ENCODE measurements around the gene NBPF15. TPM values are rescaled to one million over a fixed set of nuclear protein-coding genes. Genes with fewer than 3 reads are reported as not detected.
"Not testable (repeated sequence)": the region's sequence is repeated elsewhere in the genome, so short reads cannot be mapped to it uniquely, and the experiment has no call there.

NBPF15 gene, protein sequence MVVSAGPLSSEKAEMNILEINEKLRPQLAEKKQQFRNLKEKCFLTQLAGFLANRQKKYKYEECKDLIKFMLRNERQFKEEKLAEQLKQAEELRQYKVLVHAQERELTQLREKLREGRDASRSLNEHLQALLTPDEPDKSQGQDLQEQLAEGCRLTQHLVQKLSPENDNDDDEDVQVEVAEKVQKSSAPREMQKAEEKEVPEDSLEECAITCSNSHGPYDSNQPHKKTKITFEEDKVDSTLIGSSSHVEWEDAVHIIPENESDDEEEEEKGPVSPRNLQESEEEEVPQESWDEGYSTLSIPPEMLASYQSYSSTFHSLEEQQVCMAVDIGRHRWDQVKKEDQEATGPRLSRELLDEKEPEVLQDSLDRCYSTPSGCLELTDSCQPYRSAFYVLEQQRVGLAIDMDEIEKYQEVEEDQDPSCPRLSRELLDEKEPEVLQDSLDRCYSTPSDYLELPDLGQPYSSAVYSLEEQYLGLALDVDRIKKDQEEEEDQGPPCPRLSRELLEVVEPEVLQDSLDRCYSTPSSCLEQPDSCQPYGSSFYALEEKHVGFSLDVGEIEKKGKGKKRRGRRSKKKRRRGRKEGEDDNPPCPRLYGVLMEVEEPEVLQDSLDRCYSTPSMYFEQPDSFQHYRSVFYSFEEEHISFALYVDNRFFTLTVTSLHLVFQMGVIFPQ
- total RNA-seq = 10 to 100 TPM in 6 of 7 donors, 1 to 10 TPM in 1; 9.1 to 35.2 (median 26.2) TPM
- polyA plus RNA-seq = 10 to 100 TPM; 15.9 to 31.0 TPM
- long read RNA-seq, donor 1, partial matches to known transcripts = 5 of 38 reads
- long read RNA-seq, donor 1, other reads (novel, unspliced or antisense) = 33 of 38 reads
- long read RNA-seq, donor 2, partial matches to known transcripts = 17 of 18 reads
- long read RNA-seq, donor 2, other reads (novel, unspliced or antisense) = 0 of 18 reads
- long read RNA-seq, donor 3, full-length matches to known transcripts = 1 of 24 reads
- long read RNA-seq, donor 3, partial matches to known transcripts = 5 of 24 reads
- long read RNA-seq, donor 3, other reads (novel, unspliced or antisense) = 18 of 24 reads

DNA sequence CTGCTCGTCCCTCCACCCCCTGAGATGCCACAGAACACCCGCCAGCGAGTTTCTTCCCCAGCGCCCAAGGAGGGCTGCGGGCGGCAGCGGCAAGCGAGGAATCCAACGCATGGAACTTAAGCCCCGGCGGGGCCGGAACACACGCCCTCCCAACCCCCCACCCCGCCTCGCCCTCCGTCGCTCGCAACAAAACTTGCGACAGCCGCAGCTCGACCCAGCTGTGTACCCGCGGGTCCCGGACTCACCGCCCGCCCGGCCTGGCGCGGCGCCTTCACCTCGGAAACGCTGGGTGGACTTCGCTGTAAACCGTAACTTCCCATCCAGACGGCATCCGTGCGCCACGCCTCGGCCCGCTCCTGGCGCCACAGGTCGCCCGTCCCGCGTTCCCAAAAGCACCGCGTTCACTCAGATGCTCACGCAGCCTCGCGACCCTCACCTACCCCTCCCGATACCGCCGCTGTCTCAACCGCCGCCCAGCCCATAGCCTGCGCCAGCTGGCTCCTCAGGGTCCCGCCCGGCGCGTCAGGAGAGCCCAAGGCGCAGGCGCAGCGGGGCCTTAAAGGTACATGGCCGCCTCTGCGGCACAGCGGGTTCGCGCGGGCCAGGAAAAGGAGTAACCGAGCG, at the start of gene NBPF15:
Gene NBPF15 (minus strand): TSS at position 534 of the 624 bp plus-strand sequence. CDS start 21,666 bp downstream, outside the sequence.
- DNase-seq = peak; percentile 65 to 81 (median 76)
- H3K9me3 ChIP-seq; H3K27me3 ChIP-seq; H3K36me3 ChIP-seq; intact Hi-C loops (cut with DNase I); H3K4me1 ChIP-seq (ENCODE audit: insufficient read depth): not testable (repeated sequence)
- 1% methylated on average over 17 to 66 of the region's 71 CpGs for WGBS, 3 donors
- H3K27ac ChIP-seq = peak within 1 kb of the TSS; percentile 38 to 72
- H3K4me3 ChIP-seq = peak within 1 kb of the TSS; percentile 72

GRCh38 chr1:144496429-144496828, 35.0 kb upstream of the NBPF15 start:
- H3K4me1 ChIP-seq (ENCODE audit: insufficient read depth); H3K9me3 ChIP-seq; H3K4me3 ChIP-seq; DNase-seq; intact Hi-C loops (cut with DNase I); H3K27me3 ChIP-seq; H3K27ac ChIP-seq; H3K36me3 ChIP-seq: not testable (repeated sequence)
- 88 to 100% (median 91%) methylated on average over 1 of the region's 1 CpG for WGBS, 3 donors

DNA sequence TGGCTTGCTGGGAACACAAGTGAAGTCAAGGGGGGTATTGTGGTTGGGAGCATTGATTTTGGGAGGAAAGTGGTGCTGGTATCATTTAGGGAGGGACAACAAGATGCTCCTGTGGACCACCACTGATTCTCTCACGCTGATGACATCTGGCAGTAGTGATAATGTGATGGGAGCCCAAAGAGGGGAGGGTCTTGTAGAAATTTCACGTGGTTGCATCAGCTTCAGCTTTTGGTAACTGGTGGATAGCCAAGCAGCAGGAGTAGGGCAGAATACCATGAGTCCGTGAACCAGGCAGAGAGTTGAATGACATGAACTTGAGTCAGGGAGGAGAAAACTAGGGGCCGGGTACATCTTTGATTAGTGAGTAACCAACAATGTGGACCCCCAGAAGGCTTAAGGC, 32.7 kb upstream of the NBPF15 start:
- intact Hi-C loops (cut with DNase I); DNase-seq; H3K27me3 ChIP-seq: not testable (repeated sequence)

GRCh38 chr1:144490394-144490793, 28.9 kb upstream of the NBPF15 start:
- H3K4me3 ChIP-seq; H3K27ac ChIP-seq; intact Hi-C loops (cut with DNase I); H3K36me3 ChIP-seq; DNase-seq; H3K27me3 ChIP-seq; H3K4me1 ChIP-seq (ENCODE audit: insufficient read depth); H3K9me3 ChIP-seq: not testable (repeated sequence)
- 4 to 7% (median 5%) methylated on average over 4 to 16 of the region's 18 CpGs for WGBS, 3 donors

More for the DNA sequence above, 32.7 kb upstream of the NBPF15 start:
- not testable (repeated sequence) for H3K36me3 ChIP-seq; H3K4me3 ChIP-seq; H3K27ac ChIP-seq; H3K4me1 ChIP-seq (ENCODE audit: insufficient read depth); H3K9me3 ChIP-seq
- 57 to 63% (median 59%) methylated on average over 3 to 4 of the region's 4 CpGs for WGBS, 3 donors

DNA sequence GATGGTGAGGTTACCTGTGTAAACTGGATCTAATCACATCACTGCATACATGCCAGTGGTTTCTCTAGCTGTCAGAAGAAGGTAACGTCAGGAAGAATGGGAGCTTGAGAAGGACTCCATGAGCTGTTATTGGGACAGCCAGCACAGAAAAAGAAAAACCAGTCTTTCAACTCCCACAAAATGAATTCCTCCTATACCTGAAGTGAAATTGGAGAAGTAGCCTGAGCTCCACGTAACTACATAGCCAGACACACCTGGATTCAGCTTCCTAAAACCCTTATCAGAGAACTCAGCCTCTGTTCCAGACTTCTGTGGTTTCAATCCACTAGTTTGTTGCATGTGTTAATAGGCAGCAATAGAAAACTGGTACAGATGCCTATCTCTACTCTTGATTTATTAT, 25.5 kb upstream of the NBPF15 start:
- H3K36me3 ChIP-seq; H3K27ac ChIP-seq; H3K4me3 ChIP-seq; H3K4me1 ChIP-seq (ENCODE audit: insufficient read depth); DNase-seq; H3K9me3 ChIP-seq; H3K27me3 ChIP-seq; intact Hi-C loops (cut with DNase I): not testable (repeated sequence)
- whole genome bisulfite sequencing, 3 donors = 42 to 60% (median 57%) methylated on average over 1 to 2 of the region's 2 CpGs

- 5 to 18% (median 10%) methylated on average over 4 to 6 of the region's 15 CpGs for WGBS, 3 donors
- intact Hi-C loops (cut with DNase I) = not testable (repeated sequence)
These were observed 23.9 kb upstream of the NBPF15 start for GRCh38 chr1:144485048-144485993.

GRCh38 chr1:144473897-144474296, 12.4 kb upstream of the NBPF15 start:
- H3K4me1 ChIP-seq (ENCODE audit: insufficient read depth); H3K36me3 ChIP-seq; DNase-seq; intact Hi-C loops (cut with DNase I); H3K4me3 ChIP-seq; H3K27me3 ChIP-seq; H3K27ac ChIP-seq; H3K9me3 ChIP-seq: not testable (repeated sequence)
- no CpG with 5 or more reads among the region's 2 CpGs for WGBS, 3 donors

More at GRCh38 chr1:144485048-144485993, 23.9 kb upstream of the NBPF15 start:
- H3K4me3 ChIP-seq; H3K36me3 ChIP-seq; H3K27me3 ChIP-seq; DNase-seq; H3K27ac ChIP-seq; H3K4me1 ChIP-seq (ENCODE audit: insufficient read depth); H3K9me3 ChIP-seq: not testable (repeated sequence)

- WGBS, 3 donors = 73 to 84% (median 77%) methylated on average over 2 to 3 of the region's 4 CpGs
- intact Hi-C loops (cut with DNase I); DNase-seq; H3K36me3 ChIP-seq; H3K4me1 ChIP-seq (ENCODE audit: insufficient read depth); H3K27me3 ChIP-seq; H3K27ac ChIP-seq; H3K9me3 ChIP-seq; H3K4me3 ChIP-seq: not testable (repeated sequence)
These were observed 10.0 kb upstream of the NBPF15 start for GRCh38 chr1:144471434-144471833.

DNA sequence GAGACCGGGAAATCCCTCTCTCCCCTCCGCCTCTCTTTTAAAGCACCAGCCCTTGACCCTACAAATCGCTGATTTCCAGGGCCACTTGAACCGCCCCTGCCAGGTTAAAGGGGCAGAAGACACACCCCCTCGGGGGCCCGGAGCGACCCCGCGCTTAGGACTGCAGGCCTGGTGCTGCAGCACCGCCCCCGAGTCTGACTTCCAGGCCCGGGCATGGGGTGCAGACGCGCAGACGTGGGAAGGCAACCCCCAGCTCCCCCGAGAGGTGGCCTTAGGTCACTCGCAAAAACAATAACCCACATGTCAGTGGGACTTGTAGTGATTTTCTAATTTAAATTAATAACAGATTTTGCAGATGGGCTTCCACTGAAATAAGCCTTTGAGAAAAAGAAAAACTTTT, 309 bp upstream of the NBPF15 start:
- H3K4me3 ChIP-seq; H3K4me1 ChIP-seq (ENCODE audit: insufficient read depth); H3K27me3 ChIP-seq; DNase-seq; H3K27ac ChIP-seq; intact Hi-C loops (cut with DNase I); H3K36me3 ChIP-seq; H3K9me3 ChIP-seq: not testable (repeated sequence)
- WGBS, 3 donors = 0% methylated on average over 1 of the region's 17 CpGs; no CpG with 5 or more reads in 2 of the 3 donors

DNA sequence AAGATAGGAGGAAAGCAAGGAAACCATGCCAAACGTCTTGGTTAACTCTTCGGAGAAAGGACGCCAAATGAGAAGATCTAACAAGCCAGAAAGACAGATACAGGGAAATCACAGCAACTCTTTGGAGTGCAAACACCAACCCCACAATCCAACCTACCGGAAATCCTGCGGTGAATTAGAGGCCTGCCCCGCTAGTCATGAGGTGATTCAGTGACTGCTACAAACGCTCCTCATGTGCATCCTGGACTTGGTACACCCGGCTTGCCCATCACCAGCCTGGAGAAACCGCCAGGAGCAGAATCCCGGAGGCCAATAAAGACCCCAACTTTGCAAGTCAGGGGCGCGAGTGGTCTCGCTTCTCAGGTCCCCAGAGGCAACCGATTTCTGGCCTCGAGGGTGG, 783 bp downstream of the NBPF15 start:
- DNase-seq; H3K36me3 ChIP-seq; H3K9me3 ChIP-seq; H3K27me3 ChIP-seq; H3K4me1 ChIP-seq (ENCODE audit: insufficient read depth); intact Hi-C loops (cut with DNase I): not testable (repeated sequence)
- Histone ChIP-seq H3K27ac (peak overlapping the region in 1 of 2 donors; percentile 72), H3K4me3 (peak overlapping the region; percentile 72)
- 0 to 2% (median 0%) methylated on average over 5 to 8 of the region's 15 CpGs for WGBS, 3 donors

Measured in ovary (tissue), 10 donors.